A549 (cell line): ENCODE results near the gene ARHGAP5. TPM values are rescaled to one million over a fixed set of nuclear protein-coding genes. Genes with fewer than 3 reads are reported as not detected.
A peak's percentile ranks its signal among the peaks of the same experiment; 100 is the strongest.

Source experiments
- ATAC-seq, 2 experiments: fragments of 200-7000 bp in 1 of 2; fragments of >200 bp in 1 of 2; cut with Nextera tagmentation in 1 of 2; cut with Tn5 transposase in 1 of 2; 3 replicates each; pipeline versions ENCODE4 v1.8.0 to v1.9.1; 2018 to 2020; ENCODE audit warnings: mild to moderate bottlenecking in 1 of 2, moderate library complexity in 1 of 2
- CTCF ChIA-PET: fragments of 300-600 bp; sonication (Branson Sonifier 250); formaldehyde crosslinking; extraction: SDS; loops from one replicate; lab custom pipeline; 2021; ENCODE audit warnings: antibody characterized with exemption, inconsistent platforms; lab: Yijun Ruan, JAX
- POLR2A ChIA-PET: fragments of 350-600 bp; formaldehyde crosslinking; extraction: SDS; loops from one replicate; lab custom pipeline; 2021; ENCODE audit warnings: antibody characterized with exemption, inconsistent platforms; lab: Yijun Ruan, JAX
- DNase-seq, 2 experiments: peaks; one replicate each; pipeline versions ENCODE4 v3.0.0 to v3.0.0-alpha.2; 2011 to 2016; ENCODE audit warnings: low read depth in 1 of 2, low spot score in 1 of 2
- FAIRE-seq: peaks from 2 replicates; lab custom pipeline; 2011; peaks lifted over from hg19 to GRCh38; lab: Jason Lieb, UNC
- H3K27ac ChIP-seq, 2 experiments: fragments of >200 bp; sonication (Bioruptor Twin); formaldehyde crosslinking; 3 replicates each; pipeline ENCODE4 v1.5.1; 2016 to 2017
- H3K4me1 ChIP-seq: fragments of >200 bp; sonication (Bioruptor Twin); formaldehyde crosslinking; 3 replicates; pipeline ENCODE4 v1.6.1; 2016
- H3K4me2 ChIP-seq: fragments of >200 bp; sonication (Bioruptor Twin); formaldehyde crosslinking; 3 replicates; pipeline ENCODE4 v1.6.1; 2016
- H3K4me3 ChIP-seq: fragments of >200 bp; sonication (Bioruptor Twin); formaldehyde crosslinking; 3 replicates; pipeline ENCODE4 v1.5.1; 2016
- H3K9me3 ChIP-seq: fragments of >200 bp; sonication (Bioruptor Twin); formaldehyde crosslinking; 3 replicates; pipeline ENCODE4 v1.6.1; 2016
- ATOH8 ChIP-seq: fragments of 250-450 bp; sonication (Bioruptor Pico); IDR thresholded peaks from 2 replicates; pipeline ENCODE4 v1.5.0; 2020; ENCODE audit warnings: low read depth, mild to moderate bottlenecking, moderate library complexity
- BCL3 ChIP-seq: fragments of >200 bp; sonication (Bioruptor Twin); formaldehyde crosslinking; IDR thresholded peaks from 3 replicates; pipeline ENCODE4 v1.6.1; 2016
- CBX8 ChIP-seq: fragments of 200-600 bp; sonication (generic); IDR thresholded peaks from 2 replicates; pipeline ENCODE4 v1.6.1; 2016
- CEBPB ChIP-seq, 2 experiments: fragments of >200 bp in 1 of 2; sonication (Bioruptor Twin) in 1 of 2; formaldehyde crosslinking in 1 of 2; IDR thresholded peaks; 2 replicates each; pipeline ENCODE4 v1.6.1; 2012 to 2016
- E2F6 ChIP-seq: IDR thresholded peaks from 2 replicates; pipeline ENCODE4 v1.6.1; 2012; ENCODE audit warnings: low read depth, borderline replicate concordance
- EP300 ChIP-seq, 2 experiments: fragments of >200 bp; sonication (Bioruptor Twin); formaldehyde crosslinking; IDR thresholded peaks; 2 replicates in 1 of 2; 3 replicates in 1 of 2; pipeline ENCODE4 v1.6.1; 2016 to 2017
- FOXS1 ChIP-seq: fragments of 250-450 bp; sonication (Bioruptor Pico); IDR thresholded peaks from 2 replicates; pipeline ENCODE4 v1.5.0; 2020; ENCODE audit warnings: mild to moderate bottlenecking, moderate library complexity
- HMGXB4 ChIP-seq: fragments of 250-450 bp; sonication (Bioruptor Pico); IDR thresholded peaks from 2 replicates; pipeline ENCODE4 v1.5.0; 2021; ENCODE audit warnings: mild to moderate bottlenecking, moderate library complexity, borderline replicate concordance
- HOXA7 ChIP-seq: fragments of 250-450 bp; sonication (Bioruptor Pico); IDR thresholded peaks from 2 replicates; pipeline ENCODE4 v1.5.0; 2020; ENCODE audit warnings: mild to moderate bottlenecking, moderate library complexity
- HOXB13 ChIP-seq: fragments of 250-450 bp; sonication (Bioruptor Pico); IDR thresholded peaks from 2 replicates; pipeline ENCODE4 v1.5.0; 2020; ENCODE audit warnings: low read depth, mild to moderate bottlenecking, moderate library complexity
- JUN ChIP-seq, 2 experiments: fragments of >200 bp; sonication (Bioruptor Twin); formaldehyde crosslinking; IDR thresholded peaks; 2 replicates in 1 of 2; 3 replicates in 1 of 2; pipeline ENCODE4 v1.6.1; 2016 to 2017
- KDM1A ChIP-seq: fragments of 200-600 bp; sonication (generic); IDR thresholded peaks from 2 replicates; pipeline ENCODE4 v1.6.1; 2016; ENCODE audit warnings: low read depth, mild to moderate bottlenecking
- MAX ChIP-seq: IDR thresholded peaks from 2 replicates; pipeline ENCODE4 v1.6.1; 2012
- NR3C1 ChIP-seq: fragments of >200 bp; sonication (Bioruptor Twin); formaldehyde crosslinking; IDR thresholded peaks from 3 replicates; pipeline ENCODE4 v1.6.1; 2017
- PHF8 ChIP-seq: fragments of 200-600 bp; sonication (generic); IDR thresholded peaks from 2 replicates; pipeline ENCODE4 v1.6.1; 2016; ENCODE audit warnings: low read depth, mild to moderate bottlenecking, antibody characterized with exemption, moderate library complexity, borderline replicate concordance
- POLR2A ChIP-seq: IDR thresholded peaks from 2 replicates; pipeline ENCODE4 v1.6.1; 2012; ENCODE audit warnings: mild to moderate bottlenecking, low read length
- POLR2AphosphoS2 ChIP-seq: conservative IDR thresholded peaks from 2 replicates; pipeline ENCODE4 v1.6.1; 2012; ENCODE audit warnings: low read length, improper control_type of control experiment, inconsistent platforms
- RFX5 ChIP-seq: fragments of 450-650 bp; IDR thresholded peaks from 2 replicates; pipeline ENCODE4 v1.7.1; 2014; ENCODE audit warnings: antibody characterized with exemption, mild to moderate bottlenecking, moderate library complexity
- RNF2 ChIP-seq: fragments of 200-600 bp; sonication (generic); IDR thresholded peaks from 2 replicates; pipeline ENCODE4 v1.6.1; 2016; ENCODE audit warnings: low read depth, mild to moderate bottlenecking, antibody characterized with exemption, moderate library complexity, borderline replicate concordance
- SMC3 ChIP-seq: fragments of >200 bp; sonication (Bioruptor Twin); formaldehyde crosslinking; IDR thresholded peaks from 3 replicates; pipeline ENCODE4 v1.6.1; 2018; ENCODE audit warnings: inconsistent platforms
- SREBF2 ChIP-seq: fragments of 450-650 bp; IDR thresholded peaks from 2 replicates; pipeline ENCODE4 v1.6.1; 2014; ENCODE audit warnings: mild to moderate bottlenecking, moderate library complexity
- TFCP2L1 ChIP-seq: fragments of 250-450 bp; sonication (Bioruptor Pico); IDR thresholded peaks from 2 replicates; pipeline ENCODE4 v1.5.0; 2021; ENCODE audit warnings: mild to moderate bottlenecking
- TP53 ChIP-seq: fragments of 250-450 bp; sonication (Bioruptor Pico); IDR thresholded peaks from 2 replicates; pipeline ENCODE4 v1.5.0; 2021; ENCODE audit warnings: mild to moderate bottlenecking, moderate library complexity
- ZFP36 ChIP-seq: fragments of 450-650 bp; IDR thresholded peaks from 2 replicates; pipeline ENCODE4 v1.6.1; 2014; ENCODE audit warnings: borderline replicate concordance; ENCODE audit not compliant: partially characterized antibody
- ZSCAN20 ChIP-seq: fragments of 250-450 bp; sonication (Bioruptor Pico); IDR thresholded peaks from 2 replicates; pipeline ENCODE4 v1.8.0; 2022; ENCODE audit warnings: mild to moderate bottlenecking, moderate library complexity
- WGBS: methylation state at CpG from one replicate; pipeline ENCODE4 v1.1.6; 2017; ENCODE audit errors: missing lambda C conversion rate; 5-methylcytosine and 5-hydroxymethylcytosine counted together
- polyA plus RNA-seq, 4 experiments: library from polyadenylated mRNA; depleted of rRNA in 3 of 4; stranded (reverse); fragments of >200 nt; fragmentation: RNase III in 1 of 4; extraction: RNeasy Plus Mini Kit Qiagen cat#74134 plus additional on column Dnase treatment in 1 of 4; gene quantifications; 2 replicates in 3 of 4; 3 replicates in 1 of 4; pipeline ENCODE4 v1.2.3, GENCODE V29; 2011 to 2017

The ARHGAP5 gene
- polyA plus RNA-seq, 2 of the 4 experiments (the other 2 are of a cell fraction), result 33.6 to 66.1 TPM

GRCh38 chr14:32202491-32202997 lies 125.4 kb downstream of the ARHGAP5 start:
- CTCF ChIA-PET, result interaction anchor here (0.9 to 2.3 kb wide), 6 partner anchors 16 to 268 kb away, joined by 3 to 6 read pairs (median 4); no protein-coding TSS in a partner anchor
- Histone ChIP-seq H3K4me1 (peaks cover 11% of the 10 kb centered on the region; the same call in 1 of the 3 replicates), H3K4me2 (peak overlapping the region; percentile 81), H3K27ac (peak overlapping the region; percentile 80 to 91), H3K4me3 (peak overlapping the region; percentile 60), H3K9me3 (no peaks in the 10 kb centered on the region)
- TF ChIP-seq MAX, result no peak
- TF ChIP-seq ATOH8 (CRISPR knock-in tag), result no peak
- no peak for TF ChIP-seq HOXB13 (CRISPR knock-in tag)
- no peak for TF ChIP-seq TP53
- TF ChIP-seq BCL3, result 0 out of 3 replicates have a peak, but pooled peaks have one; percentile 15
- no peak for TF ChIP-seq ZSCAN20 (CRISPR knock-in tag)
- TF ChIP-seq FOXS1, result no peak
- TF ChIP-seq SREBF2, result no peak
- no peak for TF ChIP-seq HMGXB4 (CRISPR knock-in tag)
- 0 out of 2 replicates have a peak, but pooled peaks have one; percentile 71 for TF ChIP-seq RNF2
- no peak for TF ChIP-seq NR3C1
- no peak for TF ChIP-seq EP300 (IDR thresholded peaks at IDR 0.05)
- FAIRE-seq, result no peak
- POLR2A ChIA-PET, result interaction anchor here (1.2 to 2.3 kb wide), 2 partner anchors 125 to 251 kb away, joined by 4 to 35 read pairs; partner anchors contain the start of gene ARHGAP5
- DNase-seq, result peak in 1 of 2 experiments; percentile 52
- peak; percentile 3 to 11; a peak in 4 of 6 replicates for ATAC-seq
- 17% methylated on average over 8 of the region's 8 CpGs for WGBS

GRCh38 chr14:32202998-32203882 lies 126.1 kb downstream of the ARHGAP5 start, which contains the start of gene RNU6-8:
RNU6-8 (minus strand) TSS chr14:32203269.
- peak within 1 kb of the TSS; percentile 60 for H3K4me3 ChIP-seq
- H3K27ac ChIP-seq, result peak within 1 kb of the TSS; percentile 82 to 91
- H3K9me3 ChIP-seq, result no peaks in the 10 kb centered on the region
- no peak for FAIRE-seq
- DNase-seq, result peak; percentile 62 to 92
- ATAC-seq, result peak; percentile 80 to 88
- peak within 1 kb of the TSS; percentile 81 for H3K4me2 ChIP-seq
- ChIA-PET CTCF (interaction anchor here (0.9 to 2.3 kb wide), 7 partner anchors 16 to 269 kb away, joined by 3 to 6 read pairs (median 4); no protein-coding TSS in a partner anchor), POLR2A (interaction anchor here (0.5 to 2.3 kb wide), 7 partner anchors 22 to 746 kb away, joined by 3 to 35 read pairs (median 4); partner anchors contain the start of genes ARHGAP5 and DTD2)
- peaks cover 11% of the 10 kb centered on the region; the same call in 1 of the 3 replicates for H3K4me1 ChIP-seq
- WGBS, result under 1% methylated on average over 38 of the region's 57 CpGs
- TF ChIP-seq SMC3, result peak; percentile 29; the same call in 1 of the 3 replicates
- no peak for TF ChIP-seq HOXA7
- TF ChIP-seq SREBF2, result peak; percentile 80
- peak; percentile 72; the same call in 1 of the 2 replicates for TF ChIP-seq E2F6
- TF ChIP-seq HMGXB4 (CRISPR knock-in tag), result 0 out of 2 replicates have a peak, but pooled peaks have one; percentile 13
- peak; percentile 54; the same call in 1 of the 2 replicates for TF ChIP-seq PHF8
- TF ChIP-seq ZFP36, result no peak
- peak in 1 of 2 experiments; percentile 31; a peak in 1 of 4 replicates for TF ChIP-seq CEBPB (IDR thresholded peaks at IDR 0.05)
- no peak for TF ChIP-seq CBX8
- peak; percentile 18; the same call in 1 of the 3 replicates for TF ChIP-seq BCL3
- TF ChIP-seq KDM1A, result no peak
- TF ChIP-seq RFX5, result peak; percentile 41; the same call in 1 of the 2 replicates
- peak in 1 of 2 experiments; percentile 49; a peak in 1 of 5 replicates for TF ChIP-seq JUN (IDR thresholded peaks at IDR 0.05)
- no peak for TF ChIP-seq TFCP2L1
- TF ChIP-seq EP300 (IDR thresholded peaks at IDR 0.05), result no peak
- TF ChIP-seq POLR2AphosphoS2, result no peak
- peak; percentile 65 for TF ChIP-seq POLR2A
